GM12878 (cell line): ENCODE results near the gene DPP4. TPM values are rescaled to one million over a fixed set of nuclear protein-coding genes. Genes with fewer than 3 reads are reported as not detected.

Source experiments
- ATAC-seq: fragments of 200-7000 bp; cut with Tn5 transposase; 3 replicates; pipeline ENCODE4 v1.9.1; 2020; ENCODE audit warnings: mild to moderate bottlenecking, moderate library complexity
- BruUV-seq: library from RNA; stranded (reverse); fragments of 400-500 nt; replicated peaks from 2 replicates; lab custom pipeline; 2021; lab: Mats Ljungman, UMichigan
- CTCF ChIA-PET: fragments of 300-600 bp; sonication (Branson Sonifier 250); formaldehyde crosslinking; extraction: SDS; loops from one replicate; lab custom pipeline; 2021; ENCODE audit warnings: inconsistent platforms; lab: Yijun Ruan, JAX
- POLR2A ChIA-PET: fragments of 350-600 bp; formaldehyde crosslinking; extraction: SDS; loops from one replicate; lab custom pipeline; 2021; ENCODE audit warnings: inconsistent platforms; lab: Charles Lee
- RAD21 ChIA-PET: fragments of 300-600 bp; sonication (Branson Sonifier 250); formaldehyde crosslinking; loops from one replicate; lab custom pipeline; 2023; ENCODE audit warnings: antibody characterized with exemption; ENCODE audit not compliant: unreplicated experiment; lab: Charles Lee
- SMC1A ChIA-PET: fragments of 300-600 bp; sonication (Branson Sonifier 250); formaldehyde crosslinking; loops from one replicate; lab custom pipeline; 2023; ENCODE audit not compliant: unreplicated experiment, uncharacterized antibody; lab: Charles Lee
- DNase-seq: peaks from one replicate; pipeline ENCODE4 v3.0.0-alpha.2; 2011; ENCODE audit warnings: low read depth, low spot score
- FAIRE-seq: peaks from 3 replicates; lab custom pipeline; 2011; peaks lifted over from hg19 to GRCh38; lab: Jason Lieb, UNC
- H2AFZ ChIP-seq: 2 replicates; pipeline ENCODE4 v1.6.0; 2011; ENCODE audit warnings: low read depth, low read length, control low read depth; ENCODE audit not compliant: control insufficient read depth
- H3K27ac ChIP-seq: 2 replicates; pipeline ENCODE4 v1.5.1; 2011; ENCODE audit warnings: control low read depth; ENCODE audit not compliant: control insufficient read depth, insufficient read depth
- H3K27me3 ChIP-seq, 2 experiments: replicated peaks in 1 of 2; 2 replicates each; pipeline versions ENCODE4 v1.6.0 to v1.6.1; 2011; ENCODE audit warnings: low read length in 1 of 2; ENCODE audit not compliant: control insufficient read depth in 2 of 2, insufficient read depth in 2 of 2
- H3K36me3 ChIP-seq, 2 experiments: 2 replicates each; pipeline ENCODE4 v1.5.1; 2011; ENCODE audit warnings: low read length in 1 of 2; ENCODE audit not compliant: control insufficient read depth in 2 of 2, insufficient read depth in 2 of 2
- H3K4me1 ChIP-seq: 2 replicates; pipeline ENCODE4 v1.6.1; 2011; ENCODE audit warnings: mild to moderate bottlenecking, low read length, moderate library complexity, mixed read lengths; ENCODE audit not compliant: control insufficient read depth, insufficient read depth
- H3K4me2 ChIP-seq: 2 replicates; pipeline ENCODE4 v1.6.0; 2011; ENCODE audit warnings: control low read depth; ENCODE audit not compliant: control insufficient read depth, insufficient read depth
- H3K4me3 ChIP-seq: fragments of 200-600 bp; sonication (generic); 2 replicates; pipeline ENCODE4 v1.5.1; 2016
- H3K79me2 ChIP-seq: 2 replicates; pipeline ENCODE4 v1.6.0; 2011; ENCODE audit warnings: low read length; ENCODE audit not compliant: control insufficient read depth, insufficient read depth
- H3K9ac ChIP-seq: 2 replicates; pipeline ENCODE4 v1.8.0; 2011; ENCODE audit warnings: low read length, control low read depth, mixed read lengths; ENCODE audit not compliant: control insufficient read depth, insufficient read depth
- H3K9me3 ChIP-seq: replicated peaks from 3 replicates; pipeline ENCODE4 v1.5.1; 2011; ENCODE audit warnings: mild to moderate bottlenecking, low read length; ENCODE audit not compliant: control insufficient read depth, insufficient read depth
- H4K20me1 ChIP-seq: 2 replicates; pipeline ENCODE4 v1.6.0; 2011; ENCODE audit not compliant: control insufficient read depth, insufficient read depth
- ATF7 ChIP-seq: fragments of 450-650 bp; IDR thresholded peaks from 2 replicates; pipeline ENCODE4 v1.6.1; 2016; ENCODE audit warnings: low read depth, mild to moderate bottlenecking
- BACH1 ChIP-seq: fragments of 450-650 bp; IDR thresholded peaks from 2 replicates; pipeline ENCODE4 v1.6.1; 2017; ENCODE audit warnings: mild to moderate bottlenecking, borderline replicate concordance
- BCL3 ChIP-seq: IDR thresholded peaks from 2 replicates; pipeline ENCODE4 v1.6.1; 2011; ENCODE audit warnings: borderline replicate concordance, low read depth, mild to moderate bottlenecking, moderate library complexity, low read length; ENCODE audit not compliant: insufficient read depth, poor library complexity, severe bottlenecking
- CBX3 ChIP-seq: fragments of 200-600 bp; sonication (generic); IDR thresholded peaks from 2 replicates; pipeline ENCODE4 v1.6.1; 2016; ENCODE audit warnings: low read depth, borderline replicate concordance
- E2F8 ChIP-seq: fragments of 450-650 bp; IDR thresholded peaks from 2 replicates; pipeline ENCODE4 v1.6.1; 2018; ENCODE audit warnings: mild to moderate bottlenecking, low read depth, moderate library complexity; ENCODE audit not compliant: partially characterized antibody
- NFYA ChIP-seq: IDR thresholded peaks from 2 replicates; pipeline ENCODE4 v1.6.1; 2011; ENCODE audit warnings: low read depth, mild to moderate bottlenecking, low read length, improper control_type of control experiment, borderline replicate concordance
- NR2C1 ChIP-seq: fragments of 450-650 bp; IDR thresholded peaks from 2 replicates; pipeline ENCODE4 v1.6.1; 2017; ENCODE audit warnings: antibody characterized with exemption, mild to moderate bottlenecking, moderate library complexity
- RAD51 ChIP-seq: fragments of 450-650 bp; IDR thresholded peaks from 2 replicates; pipeline ENCODE4 v1.6.1; 2016; ENCODE audit warnings: moderate library complexity, mild to moderate bottlenecking, inconsistent platforms
- TCF7 ChIP-seq: IDR thresholded peaks from 2 replicates; pipeline ENCODE4 v1.6.1; 2014; ENCODE audit warnings: antibody characterized with exemption, borderline replicate concordance
- USF2 ChIP-seq: IDR thresholded peaks from 2 replicates; pipeline ENCODE4 v1.6.1; 2011; ENCODE audit warnings: low read depth, low read length, improper control_type of control experiment, borderline replicate concordance
- WRNIP1 ChIP-seq: IDR thresholded peaks from 2 replicates; pipeline ENCODE4 v1.6.1; 2011; ENCODE audit warnings: low read depth, low read length, improper control_type of control experiment, borderline replicate concordance
- ZBED1 ChIP-seq: IDR thresholded peaks from 2 replicates; pipeline ENCODE4 v1.6.1; 2016; ENCODE audit warnings: borderline replicate concordance
- WGBS: methylation state at CpG from one replicate; pipeline ENCODE4 v1.1.6; 2016; ENCODE audit warnings: low lambda C conversion rate; ENCODE audit not compliant: insufficient replicate concordance, insufficient coverage; ENCODE audit errors: missing lambda C conversion rate; 5-methylcytosine and 5-hydroxymethylcytosine counted together
- in situ Hi-C: fragments of 300-500 bp; cut with MboI; formaldehyde crosslinking; loops from 9 replicates; pipeline ENCODE4 v1.14.3; 2018; ENCODE audit warnings: mixed read lengths
- intact Hi-C: fragments of 100-400 bp; cut with micrococcal nuclease; formaldehyde crosslinking; loops from one replicate; pipeline ENCODE4 v1.14.2; 2022; ENCODE audit not compliant: unreplicated experiment
- polyA plus RNA-seq, 11 experiments: library from polyadenylated mRNA; depleted of rRNA in 4 of 11; unstranded in 6 of 11; stranded (reverse) in 5 of 11; fragments of >200 nt; fragmentation: Nextera tagmentation in 4 of 11; fragmentation: Illumina TruSeq in 1 of 11; extraction: Ambion mirVana in 4 of 11; extraction: Trizol in 1 of 11; gene quantifications; 1 replicate in 1 of 11; 2 replicates in 10 of 11; pipeline versions ENCODE4 v1.2.1 to v1.2.3, GENCODE V29; 2011 to 2016; ENCODE audit warnings: inconsistent platforms in 2 of 11, missing spikeins in 2 of 11, low read depth in 1 of 11
- total RNA-seq, 4 experiments: library from RNA; depleted of rRNA in 3 of 4; stranded (reverse); fragments of >200 nt in 3 of 4; fragmentation: Illumina TruSeq in 1 of 4; extraction: Trizol in 1 of 4; gene quantifications; 2 replicates each; pipeline versions ENCODE4 v1.2.1 to v1.2.3, GENCODE V29; 2013 to 2021
- TF ChIP-seq, protein P1 (sequence below): fragments of 150-350 bp; IDR thresholded peaks from 2 replicates; pipeline ENCODE4 v1.6.1; 2016; ENCODE audit warnings: low read depth, low read length
- TF ChIP-seq, protein P2 (sequence below): IDR thresholded peaks from 2 replicates; pipeline ENCODE4 v1.6.1; 2011; ENCODE audit warnings: low read depth, mild to moderate bottlenecking, low read length, moderate library complexity, borderline replicate concordance; ENCODE audit errors: extremely low read depth

DPP4 gene
- total and polyA plus RNA-seq, 10 of the 15 experiments (the other 5 are each of a cell fraction or from before 2014, with no cell fraction given): 4.1 to 11.4 (median 9.3) TPM

GRCh38 chr2:162014751-162015150, 59.3 kb downstream of the DPP4 start:
- Histone ChIP-seq H4K20me1 (no peaks in the 10 kb centered on the region), H3K9me3 (no peaks in the 10 kb centered on the region), H3K4me2 (no peak overlapping the region), H3K4me1 (no peaks in the 10 kb centered on the region), H2AFZ (no peak overlapping the region), H3K27me3 (no peaks in the 10 kb centered on the region), H3K79me2 (no peaks in the 10 kb centered on the region), H3K4me3 (no peak overlapping the region), H3K36me3 (no peaks in the 10 kb centered on the region), H3K27ac (no peak overlapping the region), H3K9ac (no peak overlapping the region)
- intact Hi-C loops (no loop called here), in situ Hi-C loops (no loop called here)
- WGBS: 65% methylated on average over 6 of the region's 6 CpGs
- FAIRE-seq (no peak), DNase-seq (no peak), ATAC-seq (no peak)
- ChIA-PET RAD21 (interaction anchor here (1.0 kb wide), 1 partner anchor 111 kb away, joined by 3 read pairs; no protein-coding TSS in a partner anchor), SMC1A (interaction anchor here (0.8 to 1.1 kb wide), 2 partner anchors 29 to 111 kb away, joined by 3 read pairs; no protein-coding TSS in a partner anchor), POLR2A (no interaction called here), CTCF (interaction anchor here (1.0 to 6.5 kb wide), 3 partner anchors 88 to 111 kb away, joined by 3 to 48 read pairs (median 3); no protein-coding TSS in a partner anchor)
- no TSS peak for BruUV-seq
- TF ChIP-seq USF2: no peak
- TF ChIP-seq CBX3: no peak
- TF ChIP-seq RAD51: no peak
- TF ChIP-seq, protein P1, sequence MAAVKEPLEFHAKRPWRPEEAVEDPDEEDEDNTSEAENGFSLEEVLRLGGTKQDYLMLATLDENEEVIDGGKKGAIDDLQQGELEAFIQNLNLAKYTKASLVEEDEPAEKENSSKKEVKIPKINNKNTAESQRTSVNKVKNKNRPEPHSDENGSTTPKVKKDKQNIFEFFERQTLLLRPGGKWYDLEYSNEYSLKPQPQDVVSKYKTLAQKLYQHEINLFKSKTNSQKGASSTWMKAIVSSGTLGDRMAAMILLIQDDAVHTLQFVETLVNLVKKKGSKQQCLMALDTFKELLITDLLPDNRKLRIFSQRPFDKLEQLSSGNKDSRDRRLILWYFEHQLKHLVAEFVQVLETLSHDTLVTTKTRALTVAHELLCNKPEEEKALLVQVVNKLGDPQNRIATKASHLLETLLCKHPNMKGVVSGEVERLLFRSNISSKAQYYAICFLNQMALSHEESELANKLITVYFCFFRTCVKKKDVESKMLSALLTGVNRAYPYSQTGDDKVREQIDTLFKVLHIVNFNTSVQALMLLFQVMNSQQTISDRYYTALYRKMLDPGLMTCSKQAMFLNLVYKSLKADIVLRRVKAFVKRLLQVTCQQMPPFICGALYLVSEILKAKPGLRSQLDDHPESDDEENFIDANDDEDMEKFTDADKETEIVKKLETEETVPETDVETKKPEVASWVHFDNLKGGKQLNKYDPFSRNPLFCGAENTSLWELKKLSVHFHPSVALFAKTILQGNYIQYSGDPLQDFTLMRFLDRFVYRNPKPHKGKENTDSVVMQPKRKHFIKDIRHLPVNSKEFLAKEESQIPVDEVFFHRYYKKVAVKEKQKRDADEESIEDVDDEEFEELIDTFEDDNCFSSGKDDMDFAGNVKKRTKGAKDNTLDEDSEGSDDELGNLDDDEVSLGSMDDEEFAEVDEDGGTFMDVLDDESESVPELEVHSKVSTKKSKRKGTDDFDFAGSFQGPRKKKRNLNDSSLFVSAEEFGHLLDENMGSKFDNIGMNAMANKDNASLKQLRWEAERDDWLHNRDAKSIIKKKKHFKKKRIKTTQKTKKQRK: no peak
- TF ChIP-seq BACH1: no peak
- no peak for TF ChIP-seq E2F8
- no peak for TF ChIP-seq TCF7
- no peak for TF ChIP-seq WRNIP1
- no peak for TF ChIP-seq NR2C1
- no peak for TF ChIP-seq ATF7
- TF ChIP-seq, protein P2, sequence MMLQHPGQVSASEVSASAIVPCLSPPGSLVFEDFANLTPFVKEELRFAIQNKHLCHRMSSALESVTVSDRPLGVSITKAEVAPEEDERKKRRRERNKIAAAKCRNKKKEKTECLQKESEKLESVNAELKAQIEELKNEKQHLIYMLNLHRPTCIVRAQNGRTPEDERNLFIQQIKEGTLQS: no peak
- TF ChIP-seq ZBED1: no peak
- TF ChIP-seq BCL3: no peak
- TF ChIP-seq NFYA: no peak
